B cell (primary cell): ENCODE measurements around the gene SLC24A3. TPM values are rescaled to one million over a fixed set of nuclear protein-coding genes. Genes with fewer than 3 reads are reported as not detected.

ENCODE experiments used
- ATAC-seq: fragments of 200-7000 bp; cut with Tn5 transposase; one replicate; pipeline ENCODE4 v1.10.0; 2021; ENCODE audit warnings: low read depth, mild to moderate bottlenecking, moderate number of reproducible peaks, moderate library complexity
- CTCF ChIA-PET: fragments of 350-600 bp; sonication (Branson Sonifier 250); formaldehyde crosslinking; loops from one replicate; lab custom pipeline; 2021; ENCODE audit warnings: antibody characterized with exemption, inconsistent platforms; lab: Charles Lee
- POLR2A ChIA-PET: fragments of 350-600 bp; sonication (Branson Sonifier 250); formaldehyde crosslinking; loops from one replicate; lab custom pipeline; 2021; ENCODE audit warnings: antibody characterized with exemption; lab: Charles Lee
- DNase-seq: peaks from one replicate; pipeline ENCODE4 v3.0.0; 2013
- H2AFZ ChIP-seq: 2 replicates; pipeline ENCODE4 v1.6.1; 2012; ENCODE audit warnings: mild to moderate bottlenecking, low read depth, low read length; ENCODE audit not compliant: insufficient read depth, poor library complexity, severe bottlenecking
- H3K27ac ChIP-seq, 2 donors: 1 replicate in 1 of 2; 2 replicates in 1 of 2; pipeline ENCODE4 v1.5.1; 2012 to 2013; ENCODE audit warnings: low read length in 2 of 2, mild to moderate bottlenecking in 2 of 2, moderate library complexity in 1 of 2
- H3K27me3 ChIP-seq, 4 experiments: fragments of 200-600 bp in 1 of 4; sonication (generic) in 1 of 4; replicated peaks in 1 of 4; 1 replicate in 2 of 4; 2 replicates in 2 of 4; pipeline versions ENCODE4 v1.6.1 to v1.7.0; 2013 to 2016; ENCODE audit warnings: low read length in 3 of 4, mild to moderate bottlenecking in 2 of 4, mixed read lengths in 1 of 4, moderate library complexity in 1 of 4; ENCODE audit not compliant: insufficient read depth in 4 of 4, control insufficient read depth in 3 of 4; ENCODE audit errors: control extremely low read depth in 1 of 4
- H3K36me3 ChIP-seq, 2 experiments: replicated peaks in 1 of 2; 1 replicate in 1 of 2; 2 replicates in 1 of 2; pipeline versions ENCODE4 v1.6.1 to v1.7.1; 2013; ENCODE audit warnings: low read length in 1 of 2; ENCODE audit not compliant: insufficient read depth in 2 of 2, control insufficient read depth in 1 of 2; ENCODE audit errors: control extremely low read depth in 1 of 2, extremely low read depth in 1 of 2
- H3K4me1 ChIP-seq, 2 donors: fragments of 200-600 bp in 1 of 2; sonication (generic) in 1 of 2; 1 replicate in 1 of 2; 2 replicates in 1 of 2; pipeline versions ENCODE4 v1.5.1 to v1.6.1; 2013 to 2017; ENCODE audit warnings: low read length in 2 of 2; ENCODE audit not compliant: control insufficient read depth in 2 of 2, insufficient read depth in 2 of 2
- H3K4me2 ChIP-seq: replicated peaks from 2 replicates; pipeline ENCODE3; 2012; ENCODE audit warnings: mild to moderate bottlenecking, low read depth, low read length; ENCODE audit not compliant: poor library complexity, severe bottlenecking
- H3K4me3 ChIP-seq, 5 experiments: fragments of 200-600 bp in 1 of 5; sonication (generic) in 1 of 5; 1 replicate in 3 of 5; 2 replicates in 2 of 5; pipeline versions ENCODE4 v1.5.1 to v1.7.0; 2011 to 2016; ENCODE audit warnings: low read length in 4 of 5, mild to moderate bottlenecking in 4 of 5, low read depth in 2 of 5, control low read depth in 1 of 5, moderate library complexity in 1 of 5; ENCODE audit not compliant: insufficient read depth in 1 of 5; ENCODE audit errors: control extremely low read depth in 1 of 5, extremely low read depth in 1 of 5
- H3K79me2 ChIP-seq: fragments of 200-600 bp; sonication (generic); one replicate; pipeline ENCODE4 v1.6.0; 2016; ENCODE audit warnings: low read length; ENCODE audit not compliant: control insufficient read depth, insufficient read depth
- H3K9ac ChIP-seq: fragments of 200-600 bp; sonication (generic); 2 replicates; pipeline ENCODE4 v1.6.1; 2017; ENCODE audit warnings: mild to moderate bottlenecking, low read length, moderate library complexity
- H3K9me3 ChIP-seq, 3 donors: one replicate each; pipeline versions ENCODE4 v1.6.1 to v1.7.1; 2013; ENCODE audit warnings: low read length in 2 of 3; ENCODE audit not compliant: control insufficient read depth in 2 of 3, insufficient read depth in 1 of 3; ENCODE audit errors: control extremely low read depth in 1 of 3
- H4K20me1 ChIP-seq: 2 replicates; pipeline ENCODE4 v1.6.0; 2012; ENCODE audit warnings: mild to moderate bottlenecking, low read length; ENCODE audit not compliant: insufficient read depth, control insufficient read depth, poor library complexity, severe bottlenecking
- H3K27ac Mint-ChIP-seq: one replicate; pipeline ENCODE4 v1.8.0; 2021; ENCODE audit warnings: mixed read lengths
- H3K27me3 Mint-ChIP-seq: one replicate; pipeline ENCODE4 v1.8.0; 2021; ENCODE audit warnings: mixed read lengths
- H3K4me1 Mint-ChIP-seq: one replicate; pipeline ENCODE4 v1.8.0; 2021; ENCODE audit warnings: mixed read lengths
- H3K4me3 Mint-ChIP-seq: one replicate; pipeline ENCODE4 v1.8.0; 2021; ENCODE audit warnings: mixed read lengths
- H3K9me3 Mint-ChIP-seq: one replicate; pipeline ENCODE4 v1.8.0; 2022; ENCODE audit warnings: mixed read lengths; ENCODE audit not compliant: insufficient read depth
- CTCF ChIP-seq: fragments of 200-600 bp; IDR thresholded peaks from one replicate; pipeline ENCODE4 v1.8.0; 2022; ENCODE audit warnings: antibody characterized with exemption, mild to moderate bottlenecking
- EZH2 ChIP-seq: IDR thresholded peaks from 2 replicates; pipeline ENCODE4 v1.6.1; 2012; ENCODE audit warnings: borderline replicate concordance, low read depth, mild to moderate bottlenecking, moderate library complexity, low read length; ENCODE audit not compliant: insufficient read depth, poor library complexity, severe bottlenecking
- WGBS: methylation state at CpG from one replicate; pipeline ENCODE4 v1.1.5; 2013; ENCODE audit warnings: missing lambda C conversion rate; ENCODE audit not compliant: insufficient coverage; 5-methylcytosine and 5-hydroxymethylcytosine counted together
- intact Hi-C: fragments of 100-400 bp; cut with micrococcal nuclease; formaldehyde crosslinking; loops from one replicate; pipeline ENCODE4 v1.10.0; 2022
- polyA plus RNA-seq: library from polyadenylated mRNA; depleted of rRNA; stranded (reverse); fragments of >200 nt; gene quantifications from 2 replicates; pipeline ENCODE4 v1.2.3, GENCODE V29; 2012
- total RNA-seq, 2 donors: library from RNA; stranded (reverse); fragments of 120-200 nt in 1 of 2; gene quantifications; 1 replicate in 1 of 2; 2 replicates in 1 of 2; pipeline versions ENCODE4 v1.2.3 to v1.2.4, GENCODE V29; 2013 to 2022

SLC24A3 gene
- total and polyA plus RNA-seq, 2 donors (not counting 1 experiment from before 2014, with no cell fraction given), result not detected

GRCh38 chr20:19275038-19275629 is 62.7 kb downstream of the SLC24A3 start:
- H3K4me1 Mint-ChIP-seq, result no peaks in the 10 kb centered on the region
- ATAC-seq, result no peak
- Histone ChIP-seq H3K9ac (no peak overlapping the region), H3K9me3 (no peaks in the 10 kb centered on the region), H3K27ac (no peak overlapping the region), H3K4me3 (no peak overlapping the region), H3K36me3 (no peaks in the 10 kb centered on the region), H3K4me2 (no peak overlapping the region), H4K20me1 (no peaks in the 10 kb centered on the region), H2AFZ (no peak overlapping the region), H3K4me1 (no peaks in the 10 kb centered on the region), H3K79me2 (no peaks in the 10 kb centered on the region), H3K27me3 (peaks cover 0 to 7% (median 0%) of the 10 kb centered on the region in 4 experiments)
- intact Hi-C loops, result no loop called here
- no CpG with 5 or more reads among the region's 3 CpGs for WGBS
- TF ChIP-seq CTCF (no peak), EZH2 (no peak)
- H3K4me3 Mint-ChIP-seq, result no peak overlapping the region
- no peak overlapping the region for H3K27ac Mint-ChIP-seq
- CTCF ChIA-PET, result no interaction called here
- peaks cover 9% of the 10 kb centered on the region for H3K27me3 Mint-ChIP-seq
- no peak for DNase-seq
- POLR2A ChIA-PET, result no interaction called here
- H3K9me3 Mint-ChIP-seq, result no peaks in the 10 kb centered on the region

- TF ChIP-seq CTCF, result no peak
- TF ChIP-seq EZH2, result no peak
- ATAC-seq, result no peak
- Mint-ChIP-seq H3K9me3 (no peaks in the 10 kb centered on the region), H3K27ac (no peak overlapping the region), H3K27me3 (peaks cover 9% of the 10 kb centered on the region), H3K4me3 (no peak overlapping the region), H3K4me1 (no peaks in the 10 kb centered on the region)
- Histone ChIP-seq H2AFZ (no peak overlapping the region), H3K4me3 (no peak overlapping the region), H3K9ac (no peak overlapping the region), H3K79me2 (no peaks in the 10 kb centered on the region), H3K4me1 (no peaks in the 10 kb centered on the region), H4K20me1 (no peaks in the 10 kb centered on the region), H3K9me3 (no peaks in the 10 kb centered on the region), H3K36me3 (no peaks in the 10 kb centered on the region), H3K4me2 (no peak overlapping the region), H3K27me3 (peaks cover 0 to 4% (median 0%) of the 10 kb centered on the region in 4 experiments), H3K27ac (no peak overlapping the region)
- ChIA-PET CTCF (no interaction called here), POLR2A (no interaction called here)
- WGBS, result 78% methylated on average over 7 of the region's 7 CpGs
- DNase-seq, result no peak
- intact Hi-C loops, result no loop called here
These were observed 63.2 kb downstream of the SLC24A3 start for GRCh38 chr20:19275630-19276071.
